GM19043 (cell line): ENCODE measurements around the gene USP1.

Experiments
- ATAC-seq: cut with Tn5 transposase; IDR thresholded peaks from one replicate; pipeline ENCODE4 v1.9.1; 2021; ENCODE audit warnings: low read depth; ENCODE audit not compliant: unreplicated experiment

Gene USP1, protein sequence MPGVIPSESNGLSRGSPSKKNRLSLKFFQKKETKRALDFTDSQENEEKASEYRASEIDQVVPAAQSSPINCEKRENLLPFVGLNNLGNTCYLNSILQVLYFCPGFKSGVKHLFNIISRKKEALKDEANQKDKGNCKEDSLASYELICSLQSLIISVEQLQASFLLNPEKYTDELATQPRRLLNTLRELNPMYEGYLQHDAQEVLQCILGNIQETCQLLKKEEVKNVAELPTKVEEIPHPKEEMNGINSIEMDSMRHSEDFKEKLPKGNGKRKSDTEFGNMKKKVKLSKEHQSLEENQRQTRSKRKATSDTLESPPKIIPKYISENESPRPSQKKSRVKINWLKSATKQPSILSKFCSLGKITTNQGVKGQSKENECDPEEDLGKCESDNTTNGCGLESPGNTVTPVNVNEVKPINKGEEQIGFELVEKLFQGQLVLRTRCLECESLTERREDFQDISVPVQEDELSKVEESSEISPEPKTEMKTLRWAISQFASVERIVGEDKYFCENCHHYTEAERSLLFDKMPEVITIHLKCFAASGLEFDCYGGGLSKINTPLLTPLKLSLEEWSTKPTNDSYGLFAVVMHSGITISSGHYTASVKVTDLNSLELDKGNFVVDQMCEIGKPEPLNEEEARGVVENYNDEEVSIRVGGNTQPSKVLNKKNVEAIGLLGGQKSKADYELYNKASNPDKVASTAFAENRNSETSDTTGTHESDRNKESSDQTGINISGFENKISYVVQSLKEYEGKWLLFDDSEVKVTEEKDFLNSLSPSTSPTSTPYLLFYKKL

DNA sequence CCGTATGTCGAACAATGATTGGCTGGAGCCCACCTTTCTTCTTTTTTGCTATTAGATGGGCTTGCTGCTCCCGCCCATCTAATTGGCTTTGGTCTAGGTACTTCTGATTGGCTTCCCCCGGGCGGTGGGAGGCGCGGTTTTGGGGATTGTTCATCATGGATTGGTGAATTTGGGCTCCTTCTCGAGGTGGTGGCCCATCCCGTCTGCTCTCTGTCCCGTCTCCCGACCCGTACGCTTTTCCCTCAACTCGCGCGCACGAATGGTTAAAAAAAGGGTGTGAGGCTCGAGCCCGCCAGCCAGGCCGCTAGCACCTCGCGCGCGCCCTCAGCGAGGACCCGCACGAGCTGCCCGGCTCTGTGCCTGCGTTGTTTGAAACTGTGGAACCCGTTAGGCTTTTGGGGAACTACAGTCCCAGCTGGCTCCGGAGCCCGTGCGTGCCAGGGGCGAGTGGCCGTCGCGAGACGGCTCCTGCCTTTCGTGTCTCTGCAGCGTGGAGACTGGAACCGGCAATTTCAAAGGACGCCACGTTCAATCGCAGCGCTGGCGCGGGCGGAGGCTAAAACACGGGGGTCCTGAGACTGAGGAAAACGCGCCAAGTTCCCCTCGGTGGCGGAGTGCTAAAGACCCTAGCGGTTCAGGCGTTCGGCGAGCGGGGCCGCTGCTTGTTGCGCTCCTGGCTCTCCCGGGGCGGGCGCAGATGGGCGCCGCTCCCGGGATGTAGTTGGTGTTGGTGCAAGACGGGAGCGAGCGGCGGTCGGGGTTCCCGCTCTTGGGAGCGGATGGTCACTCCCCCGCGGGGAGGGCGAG lies at the start of gene USP1:
Gene USP1 (plus strand): TSS at position 584 of the 807 bp plus-strand sequence. CDS start 2,819 bp downstream, outside the sequence.
- peak; percentile 74 for ATAC-seq

DNA sequence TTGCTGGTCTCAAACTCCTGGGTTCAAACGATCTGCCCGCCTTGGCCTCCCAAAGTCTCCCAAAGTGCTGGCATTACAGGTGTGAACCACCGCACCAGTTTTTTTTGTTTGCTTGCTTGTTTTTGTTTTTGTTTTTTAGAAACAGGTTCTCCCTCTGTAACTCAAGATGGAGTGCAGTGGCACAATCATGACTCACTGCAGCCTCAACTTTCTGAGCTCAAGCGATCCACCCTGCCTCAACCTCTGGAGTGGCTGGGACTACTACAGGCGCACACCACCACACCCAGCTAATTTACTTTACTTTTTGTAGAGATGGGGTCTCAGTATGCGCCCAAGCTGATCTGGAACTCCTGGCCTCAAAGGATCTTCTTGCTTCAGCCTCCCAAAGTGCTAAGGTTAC lies 47.3 kb upstream of the USP1 start:
- no peak for ATAC-seq

DNA sequence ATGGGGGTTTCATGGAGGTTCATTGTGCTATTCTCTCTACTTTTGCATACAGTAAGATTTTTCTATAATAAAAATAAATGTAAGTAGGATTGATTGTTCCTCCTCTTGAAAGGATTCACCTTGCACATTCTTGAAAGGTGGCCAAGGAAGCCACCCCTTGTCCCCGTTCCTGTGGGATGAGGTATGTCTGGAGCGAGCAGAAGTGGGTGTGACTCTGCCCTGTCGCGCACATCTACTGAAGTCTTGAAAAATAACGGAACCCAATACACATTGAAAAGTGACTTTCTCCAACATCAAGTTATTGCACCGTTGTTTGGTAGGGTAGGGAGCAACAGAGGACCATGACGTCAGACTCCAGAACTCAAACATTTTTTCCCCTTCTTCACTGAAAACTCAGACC lies 46.8 kb upstream of the USP1 start:
- no peak for ATAC-seq

DNA sequence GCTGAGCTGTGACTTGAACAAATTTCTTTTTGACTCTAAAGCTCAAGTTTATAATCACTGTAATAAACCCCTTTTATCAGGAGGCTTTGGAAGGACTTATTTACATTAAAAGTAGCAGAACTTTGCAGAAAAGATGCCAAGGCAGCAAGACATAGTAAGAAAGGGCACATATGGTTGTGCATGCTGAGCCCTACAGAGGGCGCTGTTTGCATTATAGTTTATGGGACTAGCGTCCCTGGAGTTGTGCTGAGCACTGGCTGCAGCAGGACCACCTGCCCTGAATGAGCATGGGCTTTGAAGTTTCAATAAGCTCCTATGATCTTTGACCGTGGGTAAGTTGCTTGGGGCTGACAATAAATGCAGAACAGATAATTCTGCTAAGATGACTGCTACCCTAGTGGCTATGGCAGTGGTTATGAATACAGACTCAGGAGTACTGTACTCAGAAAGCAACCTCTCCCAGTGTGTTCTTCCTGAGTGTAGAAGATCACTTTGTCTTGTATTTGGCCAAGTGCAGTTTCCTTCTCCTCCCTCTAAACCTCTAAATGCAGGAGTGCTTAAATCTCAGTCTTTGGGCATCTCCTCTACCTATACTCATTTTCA lies 45.4 kb upstream of the USP1 start:
- no peak for ATAC-seq

DNA sequence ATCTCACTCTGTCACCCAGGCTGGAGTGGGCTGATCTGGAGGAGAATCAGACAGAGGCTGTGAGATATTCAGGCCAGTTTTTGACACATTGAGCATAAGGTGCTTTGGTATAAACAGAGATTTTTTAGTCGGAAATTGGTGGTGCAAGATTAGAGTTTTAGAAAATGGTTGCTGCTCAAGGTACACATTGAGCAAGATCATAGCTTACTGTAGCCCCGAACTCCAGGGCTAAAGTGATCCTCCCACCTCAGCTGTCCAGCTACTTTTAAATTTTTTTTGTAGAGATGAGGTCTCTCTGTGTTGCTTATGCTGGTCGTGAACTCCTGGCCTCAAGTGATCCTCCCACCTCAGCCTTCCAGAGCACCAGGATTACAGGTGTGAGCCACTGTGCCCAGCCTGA lies 43.9 kb upstream of the USP1 start:
- no peak for ATAC-seq

DNA sequence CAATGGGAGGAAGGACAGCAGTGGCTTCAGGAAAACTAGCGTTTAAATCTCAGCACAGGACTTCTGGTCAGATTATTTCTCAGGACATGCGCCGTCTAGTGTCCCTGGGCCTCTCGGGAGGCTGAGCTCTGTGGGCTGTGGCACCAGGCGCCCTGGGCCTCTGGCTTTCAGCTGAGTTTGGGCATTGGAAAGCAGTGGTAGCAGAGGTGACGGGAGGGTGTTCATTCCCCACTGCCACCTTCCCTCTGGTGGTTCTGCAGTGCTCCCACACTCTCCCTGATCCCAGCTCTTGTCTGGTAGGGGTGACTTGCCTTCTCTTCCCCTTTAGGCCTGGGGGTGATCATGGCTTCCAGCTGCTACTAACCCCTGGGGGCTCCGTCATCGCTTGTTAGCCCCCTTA lies 42.2 kb upstream of the USP1 start:
- no peak for ATAC-seq

DNA sequence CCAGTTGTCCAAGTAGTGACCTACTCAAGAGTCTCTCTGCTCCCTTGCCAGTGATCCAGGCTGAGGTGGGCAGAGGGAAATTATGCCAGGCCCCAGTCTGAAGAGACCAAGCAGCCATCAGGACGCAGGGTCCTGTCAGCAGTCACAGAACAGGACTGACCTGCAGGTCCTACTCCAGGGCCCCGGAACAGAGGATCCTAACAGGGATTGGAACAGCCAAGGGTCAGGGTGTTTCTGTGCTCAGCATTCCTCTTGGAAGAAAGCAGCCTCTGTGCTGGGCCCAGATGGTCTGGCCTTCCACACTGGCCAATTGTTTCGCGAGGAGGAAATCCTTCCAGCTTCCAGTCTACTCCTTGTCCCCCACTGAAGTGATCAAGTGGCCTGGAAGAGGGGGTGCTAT lies 41.6 kb upstream of the USP1 start:
- ATAC-seq, result no peak

DNA sequence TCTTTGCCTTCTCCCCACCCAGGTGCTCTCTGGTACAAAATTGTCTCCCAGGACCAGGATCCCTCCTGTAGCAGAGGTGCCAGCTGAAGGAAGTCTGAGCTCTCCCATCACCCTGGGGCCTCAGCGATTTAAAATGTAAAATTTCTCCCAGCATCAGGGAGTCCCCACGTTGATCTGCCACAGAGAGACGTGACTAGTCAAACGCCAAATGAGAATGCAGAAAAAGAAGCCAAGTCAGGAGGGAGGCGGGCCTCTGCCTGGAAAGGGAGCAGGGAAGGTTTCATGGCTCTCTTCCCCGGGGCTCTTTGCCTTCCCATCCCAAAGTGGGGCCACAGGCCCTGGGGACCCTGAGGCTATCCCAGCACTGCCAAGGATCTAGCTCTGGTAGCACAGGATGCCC lies 40.0 kb upstream of the USP1 start:
- no peak for ATAC-seq

DNA sequence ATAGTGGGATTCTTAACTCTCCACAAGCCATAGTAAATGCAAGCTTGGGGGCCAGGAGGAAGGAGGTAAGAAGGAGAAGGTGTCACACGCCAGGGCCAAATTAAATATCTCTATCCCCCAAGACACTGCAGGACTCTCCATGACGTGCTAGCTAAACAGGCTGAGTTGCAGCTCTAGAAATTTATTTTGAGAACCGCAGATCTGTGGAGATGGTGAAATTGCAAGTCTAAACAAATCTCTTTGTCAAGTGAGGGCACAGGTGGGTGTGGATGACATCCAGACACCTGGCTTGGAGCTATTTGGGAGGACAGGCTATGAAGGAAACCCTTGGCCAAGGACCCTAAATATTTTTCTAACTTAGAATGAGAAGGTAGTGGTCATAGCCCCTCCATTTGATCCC lies 39.5 kb upstream of the USP1 start:
- no peak for ATAC-seq

DNA sequence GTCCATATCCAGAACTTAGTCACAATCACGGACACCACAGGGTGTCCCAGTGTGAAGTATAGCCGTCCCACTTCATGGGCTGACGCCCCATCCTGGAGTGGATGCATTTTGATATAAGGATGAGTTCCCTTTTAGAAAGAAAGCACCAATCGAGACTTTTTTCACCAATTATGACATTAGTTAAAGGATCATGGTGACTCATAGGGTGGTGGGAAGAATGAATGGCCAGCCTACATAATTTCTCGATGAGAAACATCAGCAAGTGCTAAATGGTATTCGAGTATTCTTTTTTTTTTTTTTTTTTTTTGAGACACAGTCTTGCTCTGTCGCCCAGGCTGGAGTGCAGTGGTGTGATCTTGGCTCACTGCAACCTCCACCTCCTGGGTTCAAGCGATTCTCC lies 38.5 kb upstream of the USP1 start:
- no peak for ATAC-seq

DNA sequence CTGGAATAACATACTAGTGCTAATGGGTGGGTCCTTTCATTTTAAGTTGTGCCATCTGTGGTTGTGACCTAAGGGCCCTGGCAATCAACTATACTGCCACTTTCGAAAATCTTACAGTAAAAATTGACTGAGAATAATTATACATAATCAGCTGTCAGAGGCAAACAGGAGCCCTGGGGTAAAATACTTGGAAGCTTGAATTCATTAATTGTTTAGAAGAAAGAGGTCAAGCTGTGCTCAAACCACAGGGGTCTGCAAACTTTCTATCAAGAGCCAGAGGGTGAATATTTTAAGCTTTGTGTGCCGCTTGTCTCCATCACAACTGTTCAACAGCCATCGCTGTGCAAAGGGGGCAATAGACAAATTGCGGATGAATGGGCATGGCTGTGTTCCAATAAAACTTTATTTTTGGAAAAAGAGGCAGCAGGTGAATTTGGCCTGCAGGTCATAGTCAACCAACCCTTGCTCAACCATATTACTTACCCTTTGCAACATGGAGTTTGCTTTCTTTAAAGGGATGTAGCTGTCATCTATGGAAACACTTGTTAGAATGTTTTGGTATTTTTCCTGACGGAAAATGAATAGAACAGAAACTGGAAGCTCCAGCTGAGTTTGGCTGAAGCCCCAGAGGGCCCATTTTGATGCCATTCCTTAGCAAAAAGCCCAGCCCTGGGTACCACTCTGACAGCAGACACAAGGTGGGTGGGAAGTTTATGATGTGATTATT lies 35.7 kb upstream of the USP1 start:
- no peak for ATAC-seq

DNA sequence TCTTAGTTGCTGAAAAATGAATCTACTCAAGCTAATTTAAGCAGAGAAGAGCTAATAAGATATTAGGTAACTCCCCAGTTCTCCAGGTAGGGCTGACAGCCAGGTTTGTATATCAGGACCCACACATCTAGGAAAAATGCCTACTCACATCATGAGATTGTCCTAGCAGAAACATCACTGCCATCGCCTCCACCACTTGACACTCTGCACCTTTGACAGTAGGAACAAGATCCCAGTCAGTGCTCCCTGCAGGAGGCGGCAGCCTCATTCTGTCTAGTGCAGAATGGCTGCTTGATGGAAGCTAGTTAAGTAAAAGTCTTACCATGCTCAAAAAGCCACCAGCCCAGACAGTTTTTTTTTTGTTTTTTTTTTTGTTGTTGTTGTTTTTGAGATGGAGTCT lies 31.6 kb upstream of the USP1 start:
- ATAC-seq, result no peak

DNA sequence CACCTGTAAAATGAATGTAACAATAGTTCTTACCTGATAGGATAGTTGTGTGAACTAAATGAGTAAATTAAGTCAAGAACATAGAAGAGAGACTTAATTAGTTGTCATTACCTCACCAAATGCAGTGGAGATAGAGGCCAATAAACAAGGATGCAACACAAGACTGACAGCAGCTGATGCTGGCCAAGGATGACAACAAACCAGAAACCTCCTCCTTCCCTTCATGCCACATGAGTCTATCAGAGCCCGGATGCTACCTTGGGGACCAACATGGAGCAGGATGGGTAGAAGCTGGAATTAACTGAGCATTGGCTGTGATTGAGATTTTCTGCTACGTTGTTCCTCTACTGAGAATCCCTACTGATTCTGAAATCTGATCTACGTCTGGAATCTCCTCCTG lies 30.3 kb upstream of the USP1 start:
- ATAC-seq, result no peak

DNA sequence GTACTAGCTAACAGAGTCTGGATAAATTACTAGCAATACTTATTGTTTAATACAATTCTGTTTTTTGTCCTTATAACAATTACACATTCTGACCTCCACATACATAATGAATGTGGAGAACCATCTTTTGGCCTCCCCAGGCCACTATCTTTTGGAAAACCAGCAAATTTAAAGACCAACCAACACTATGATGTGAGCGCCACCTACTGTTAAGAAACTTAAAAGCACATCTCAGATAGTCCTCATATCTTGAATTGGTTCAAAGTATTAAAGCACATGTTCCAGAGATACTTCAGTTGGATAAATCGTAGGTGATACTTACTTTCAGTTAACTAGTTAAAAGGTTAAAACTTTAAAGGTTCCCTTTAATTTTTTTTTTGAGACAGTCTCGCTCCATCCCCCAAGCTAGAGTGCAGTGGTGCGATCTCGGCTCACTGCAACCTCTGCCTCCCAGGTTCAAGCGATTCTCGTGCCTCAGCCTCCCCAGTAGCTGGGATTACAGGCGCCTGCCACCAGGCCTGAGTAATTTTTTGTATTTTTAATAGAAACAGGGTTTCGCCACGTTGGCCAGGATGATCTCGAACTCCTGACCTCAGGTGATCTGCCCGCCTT lies 29.3 kb upstream of the USP1 start:
- ATAC-seq, result peak; percentile 49

DNA sequence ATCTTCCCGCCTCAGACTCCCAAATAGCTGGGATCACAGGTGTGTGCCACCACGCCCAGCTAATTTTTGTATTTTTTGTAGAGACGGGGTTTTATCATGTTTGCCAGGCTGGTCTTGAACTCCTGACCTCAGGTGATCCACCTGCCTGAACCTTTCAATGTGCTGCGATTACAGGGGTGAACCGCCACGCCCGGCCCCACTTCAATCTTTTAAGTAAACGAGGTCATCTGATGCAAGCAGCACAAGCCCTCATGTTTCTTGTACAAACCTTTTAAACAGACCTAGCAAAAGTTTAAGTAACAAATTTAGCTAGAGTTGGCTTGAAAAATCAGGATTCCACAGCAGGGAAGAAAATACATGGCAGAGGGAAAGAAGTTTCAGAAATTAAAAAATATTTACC lies 21.2 kb upstream of the USP1 start:
- no peak for ATAC-seq

DNA sequence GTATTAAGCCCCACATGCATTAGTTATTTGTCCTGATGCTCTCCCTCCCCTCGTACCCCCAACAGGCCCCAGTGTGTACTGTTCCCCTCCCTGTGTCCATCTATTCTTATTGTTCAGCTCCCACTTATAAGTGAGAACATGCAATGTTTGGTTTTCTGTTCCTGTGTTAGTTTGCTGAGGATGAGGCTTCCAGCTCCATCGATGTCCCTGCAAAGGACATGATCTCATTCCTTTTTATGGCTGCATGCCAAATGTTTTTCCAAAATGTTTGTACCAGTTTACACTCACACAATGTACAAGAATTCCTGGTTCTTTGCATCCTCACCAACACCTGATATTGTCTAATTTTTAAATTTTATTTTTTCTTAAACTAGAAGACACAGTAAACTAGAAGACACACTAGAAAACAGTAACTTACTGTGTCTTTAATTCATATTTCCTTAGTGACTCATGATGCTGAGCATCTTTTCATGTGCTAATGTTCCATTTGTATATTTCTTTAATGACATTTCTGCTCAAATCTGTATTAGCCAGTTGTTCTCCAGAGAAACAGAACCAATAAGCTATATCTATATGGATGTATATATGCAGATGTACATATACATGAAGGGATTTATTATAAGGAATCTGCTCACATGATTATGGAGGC lies 19.4 kb upstream of the USP1 start:
- no peak for ATAC-seq

DNA sequence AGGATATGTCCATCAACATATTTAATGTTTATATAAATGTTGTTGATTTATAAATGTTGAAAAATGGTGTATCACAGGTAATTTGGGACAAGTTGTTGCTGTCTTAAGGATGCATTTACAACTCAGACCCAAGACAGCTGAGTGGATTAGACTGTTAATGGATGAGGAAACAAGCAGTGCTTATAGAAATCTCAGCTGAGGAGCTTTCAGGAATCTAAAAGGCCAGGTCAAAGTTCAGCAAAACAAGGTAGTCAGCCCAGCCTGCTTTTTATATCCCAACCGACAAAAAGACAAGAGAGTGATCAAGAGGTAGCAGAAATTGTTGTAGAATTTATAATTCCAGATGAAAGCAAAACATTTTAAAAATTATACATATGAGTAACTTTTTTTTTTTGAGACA lies 16.6 kb upstream of the USP1 start:
- no peak for ATAC-seq

DNA sequence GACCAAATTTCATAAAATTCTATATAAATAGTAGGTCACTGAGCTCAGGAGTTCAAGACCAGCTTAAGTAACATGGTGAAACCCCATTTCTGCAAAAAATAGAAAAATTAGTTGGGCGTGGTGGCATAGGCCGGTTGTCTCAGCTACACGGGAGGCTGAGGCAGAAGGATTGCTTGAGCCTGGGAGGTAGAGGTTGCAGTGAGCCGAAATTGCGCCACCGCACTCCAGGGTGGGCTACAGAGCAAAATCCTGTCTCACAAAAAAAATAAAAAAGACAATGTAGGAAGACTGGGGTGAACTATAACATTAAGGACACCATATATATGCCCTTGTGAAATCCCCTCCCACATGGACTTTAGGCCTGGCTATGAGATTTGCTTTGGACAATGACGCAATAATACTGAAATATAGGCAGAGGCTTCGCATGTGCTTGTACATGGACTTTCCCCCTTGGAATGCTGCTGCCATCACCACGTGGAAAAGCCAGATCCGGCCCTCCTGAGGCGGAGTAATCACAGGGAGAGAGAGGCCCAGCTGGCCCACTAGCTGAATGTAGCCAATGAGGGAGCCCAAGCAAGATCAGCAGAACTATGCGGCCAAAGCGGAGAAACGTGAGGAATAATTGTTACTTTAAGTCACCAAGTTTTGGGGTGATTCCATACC lies 13.1 kb upstream of the USP1 start:
- no peak for ATAC-seq

DNA sequence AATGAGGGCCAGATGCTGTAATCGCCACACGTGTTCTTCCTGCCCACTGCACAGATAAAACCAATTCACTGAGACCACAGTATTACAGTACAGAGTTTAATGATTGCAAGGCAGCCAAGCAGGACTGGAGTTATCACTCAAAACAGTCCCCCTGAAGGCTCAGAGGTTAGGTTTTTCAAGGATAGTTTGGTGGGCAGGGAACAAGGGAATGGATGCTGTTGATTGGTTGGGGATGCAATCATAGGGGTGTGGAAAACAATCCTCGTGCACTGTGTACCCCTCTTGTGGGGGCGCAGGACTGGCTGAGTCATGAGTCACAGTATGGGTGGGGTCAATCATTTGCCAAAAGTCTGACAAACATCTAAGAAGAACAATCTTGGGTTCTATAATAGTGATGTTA lies 12.4 kb upstream of the USP1 start:
- no peak for ATAC-seq
